ENCODE results near the gene CYB561A3.

The CYB561A3 gene

DNA sequence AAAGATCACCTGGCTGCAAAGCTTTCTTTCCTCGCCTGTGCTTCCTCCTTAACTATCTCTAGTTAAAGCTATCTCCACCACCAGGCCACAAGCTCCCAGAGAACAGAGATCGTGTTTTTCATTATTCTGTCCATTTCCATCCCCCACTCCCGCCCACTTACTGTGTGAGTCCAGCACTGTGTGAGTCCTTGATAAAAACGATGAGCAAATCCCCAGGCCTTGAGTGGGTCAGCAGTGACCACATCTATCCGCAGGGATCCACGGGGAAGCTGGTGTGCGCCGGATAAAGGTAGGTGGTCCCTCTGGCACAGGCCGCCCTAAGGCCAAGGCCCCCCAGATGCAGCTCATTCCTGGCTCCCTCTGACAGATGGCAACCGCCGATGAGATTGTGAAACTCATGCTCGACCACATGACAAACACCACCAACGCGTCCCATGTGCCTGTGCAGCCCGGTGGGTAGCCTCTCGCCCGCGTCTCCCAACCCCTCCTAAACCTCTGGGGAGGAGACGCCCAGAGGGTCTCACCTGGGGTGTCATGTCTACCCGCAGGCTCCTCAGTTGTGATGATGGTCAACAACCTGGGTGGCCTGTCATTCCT is 19.4 kb downstream of the CYB561A3 start:
- no peak for FAIRE-seq

DNA sequence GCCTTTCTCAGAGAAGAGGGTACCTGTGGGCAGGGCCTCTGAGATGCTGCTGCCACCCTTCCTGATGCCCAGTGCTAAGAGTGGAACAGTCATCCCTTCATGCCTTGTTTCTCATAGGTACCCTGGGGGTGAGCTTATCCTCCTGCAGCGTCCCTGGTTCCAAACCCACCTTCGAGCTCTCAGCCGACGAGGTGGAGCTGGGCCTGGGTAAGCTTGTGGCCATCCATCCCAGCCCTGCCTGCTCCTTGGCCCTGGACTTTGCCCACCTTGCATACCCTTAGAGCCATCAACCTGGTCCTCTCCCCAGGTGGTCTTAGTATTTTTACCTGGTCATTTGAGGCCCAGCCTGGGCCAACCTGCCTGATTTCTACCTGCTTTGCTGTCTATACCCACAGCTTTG is 20.0 kb downstream of the CYB561A3 start:
- FAIRE-seq: no peak

DNA sequence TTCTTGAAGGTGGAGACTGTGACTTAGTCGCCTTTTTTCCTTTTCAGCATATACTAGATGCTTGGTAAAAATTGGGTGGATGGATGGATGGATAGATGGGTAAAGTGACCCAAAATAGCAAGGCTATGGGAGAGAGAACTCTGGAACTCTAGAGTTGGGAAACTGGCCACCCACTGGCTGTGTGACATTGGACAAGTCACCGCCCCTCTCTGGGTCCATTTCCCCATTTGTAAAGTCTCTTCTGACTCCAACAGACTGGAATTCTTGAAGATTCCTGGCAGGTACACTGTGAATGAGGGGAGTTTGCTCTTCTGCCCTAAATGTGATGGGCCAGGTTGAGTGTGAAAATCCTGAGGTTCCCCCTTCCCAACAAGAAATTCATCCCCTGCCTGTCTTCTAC is 20.7 kb downstream of the CYB561A3 start:
- no peak for FAIRE-seq

DNA sequence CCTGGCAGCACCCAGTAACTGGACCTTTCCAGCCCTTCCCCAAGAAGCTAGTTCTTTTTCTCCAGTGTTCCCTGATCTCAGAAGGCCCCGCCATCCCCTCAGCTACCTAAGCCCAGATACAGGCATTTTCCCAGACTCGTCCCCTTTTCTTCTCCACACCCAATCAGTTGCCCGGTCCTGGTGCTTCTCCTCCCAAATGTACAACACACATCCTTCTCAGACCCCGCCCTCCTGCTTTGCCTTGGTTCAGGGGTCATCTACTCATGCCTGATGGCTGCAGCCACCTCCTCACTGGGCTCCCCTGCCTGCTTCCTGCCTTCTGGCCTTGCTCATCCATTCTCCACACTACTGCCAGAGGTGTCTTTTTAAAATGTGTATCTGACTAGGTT is 22.2 kb downstream of the CYB561A3 start:
- no peak for FAIRE-seq

DNA sequence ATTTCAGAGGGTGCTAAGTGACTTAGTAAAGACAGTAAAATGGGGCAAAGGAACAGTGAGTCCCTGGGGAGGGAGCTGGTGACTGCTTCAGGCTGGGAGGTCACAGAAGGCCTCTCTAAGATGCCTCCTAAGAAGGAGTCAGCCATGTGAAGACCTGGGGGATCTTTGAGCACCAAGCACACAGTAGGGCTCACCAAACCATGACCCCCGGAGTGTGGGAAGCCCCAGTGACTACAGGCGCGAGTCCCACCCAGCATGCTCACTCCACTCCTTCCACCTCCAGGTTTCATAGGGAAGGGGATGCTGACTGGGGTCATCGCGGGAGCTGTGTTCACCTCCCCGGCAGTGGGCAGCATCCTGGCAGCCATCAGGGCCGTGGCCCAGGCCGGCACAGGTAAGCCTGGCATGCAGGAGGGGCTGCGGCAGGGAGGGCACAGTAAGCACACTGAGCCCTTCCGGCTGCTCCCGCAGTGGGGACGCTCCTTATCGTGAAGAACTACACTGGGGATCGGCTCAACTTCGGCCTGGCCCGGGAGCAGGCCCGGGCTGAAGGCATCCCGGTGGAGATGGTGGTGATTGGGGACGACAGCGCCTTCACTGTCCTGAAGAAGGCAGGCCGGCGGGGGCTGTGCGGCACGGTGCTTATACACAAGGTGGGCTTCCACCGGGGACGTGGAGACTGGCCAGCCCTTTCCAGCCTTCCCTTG is 22.7 kb downstream of the CYB561A3 start:
- no peak for FAIRE-seq

DNA sequence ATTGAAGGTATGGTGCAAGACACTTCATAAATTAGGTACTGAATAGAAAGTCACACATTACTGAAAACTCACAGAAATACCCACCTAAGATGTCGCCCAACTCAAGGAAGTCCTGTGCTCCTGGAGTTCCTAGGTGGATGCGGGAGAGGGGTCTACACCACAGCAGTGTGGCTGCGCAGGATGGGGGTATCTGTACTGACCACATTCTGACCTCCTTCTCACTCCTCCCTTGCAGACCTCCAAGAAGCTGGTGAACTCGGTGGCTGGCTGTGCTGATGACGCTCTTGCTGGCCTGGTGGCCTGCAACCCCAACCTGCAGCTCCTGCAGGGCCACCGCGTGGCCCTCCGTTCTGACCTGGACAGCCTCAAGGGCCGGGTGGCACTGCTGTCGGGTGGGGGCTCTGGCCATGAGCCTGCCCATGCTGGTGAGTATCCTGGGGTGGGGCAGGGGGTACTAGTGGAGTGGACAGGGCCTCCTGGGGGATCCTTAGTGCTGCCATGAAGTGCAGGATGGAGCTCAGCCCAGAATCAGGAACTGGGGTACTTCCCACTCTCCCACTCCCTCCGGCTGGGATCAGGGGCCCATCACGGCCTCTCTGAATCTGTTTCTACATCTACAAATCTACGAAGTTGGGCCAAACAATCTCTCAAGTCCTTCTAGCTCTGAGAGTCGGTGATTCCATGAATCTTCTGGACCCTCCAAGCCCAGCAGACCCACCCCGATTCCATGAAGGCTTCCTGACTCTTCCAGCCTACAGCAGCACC is 23.8 kb downstream of the CYB561A3 start:
- no peak for FAIRE-seq

DNA sequence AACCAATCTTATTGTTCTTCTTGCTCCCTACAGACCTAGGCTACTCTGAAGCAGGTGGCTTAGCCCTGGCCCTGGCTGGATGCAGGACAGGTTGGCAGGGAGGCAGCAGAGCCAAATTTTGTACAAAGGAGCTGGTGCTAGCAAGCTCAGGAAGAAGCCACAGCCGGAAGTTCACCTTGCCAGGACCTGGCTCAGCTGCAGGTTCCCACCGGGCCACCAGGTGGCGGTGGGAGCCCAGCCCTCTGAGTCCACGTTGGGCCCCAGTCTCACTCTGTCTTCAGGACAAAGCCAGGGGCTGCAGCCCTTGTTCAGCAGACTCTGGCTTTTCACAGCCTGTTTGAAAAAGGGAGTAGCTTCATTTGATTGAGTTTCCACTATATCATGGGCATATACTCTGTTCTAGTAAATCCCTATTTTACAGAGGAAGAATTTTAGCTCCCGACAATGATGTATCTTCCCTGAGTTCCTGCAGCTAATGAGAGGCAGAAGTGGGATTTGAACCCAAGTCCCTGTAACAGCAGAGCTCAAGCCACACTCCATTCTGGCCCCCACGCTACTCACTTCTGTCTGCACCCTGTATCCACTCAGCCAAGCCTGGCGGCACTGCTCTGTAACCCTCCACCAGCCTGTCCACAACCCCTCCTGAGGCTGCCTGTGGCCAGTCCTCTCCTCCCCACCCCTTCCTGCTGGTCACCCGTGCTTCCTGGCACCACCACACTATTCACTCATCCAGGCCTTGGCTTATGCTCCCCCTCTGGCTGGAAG is 25.3 kb downstream of the CYB561A3 start:
- FAIRE-seq: no peak

DNA sequence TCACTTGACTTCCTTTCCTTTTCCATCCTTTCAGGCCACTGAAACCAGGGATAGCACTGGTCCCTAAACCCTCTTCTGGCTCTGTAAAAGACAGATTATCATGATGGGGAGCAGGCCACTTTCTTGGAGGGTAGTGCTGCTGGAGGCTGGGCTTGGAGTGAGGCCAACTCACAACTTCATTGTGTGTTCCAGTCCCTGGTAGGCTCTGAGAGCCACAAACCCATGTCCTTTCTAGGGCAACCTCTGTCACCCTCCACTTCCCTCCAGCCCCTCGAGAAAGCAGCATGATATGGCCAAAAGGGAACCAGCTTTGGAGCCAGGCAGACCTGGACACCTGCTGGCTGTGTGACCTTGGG is 26.3 kb downstream of the CYB561A3 start:
- FAIRE-seq: no peak

DNA sequence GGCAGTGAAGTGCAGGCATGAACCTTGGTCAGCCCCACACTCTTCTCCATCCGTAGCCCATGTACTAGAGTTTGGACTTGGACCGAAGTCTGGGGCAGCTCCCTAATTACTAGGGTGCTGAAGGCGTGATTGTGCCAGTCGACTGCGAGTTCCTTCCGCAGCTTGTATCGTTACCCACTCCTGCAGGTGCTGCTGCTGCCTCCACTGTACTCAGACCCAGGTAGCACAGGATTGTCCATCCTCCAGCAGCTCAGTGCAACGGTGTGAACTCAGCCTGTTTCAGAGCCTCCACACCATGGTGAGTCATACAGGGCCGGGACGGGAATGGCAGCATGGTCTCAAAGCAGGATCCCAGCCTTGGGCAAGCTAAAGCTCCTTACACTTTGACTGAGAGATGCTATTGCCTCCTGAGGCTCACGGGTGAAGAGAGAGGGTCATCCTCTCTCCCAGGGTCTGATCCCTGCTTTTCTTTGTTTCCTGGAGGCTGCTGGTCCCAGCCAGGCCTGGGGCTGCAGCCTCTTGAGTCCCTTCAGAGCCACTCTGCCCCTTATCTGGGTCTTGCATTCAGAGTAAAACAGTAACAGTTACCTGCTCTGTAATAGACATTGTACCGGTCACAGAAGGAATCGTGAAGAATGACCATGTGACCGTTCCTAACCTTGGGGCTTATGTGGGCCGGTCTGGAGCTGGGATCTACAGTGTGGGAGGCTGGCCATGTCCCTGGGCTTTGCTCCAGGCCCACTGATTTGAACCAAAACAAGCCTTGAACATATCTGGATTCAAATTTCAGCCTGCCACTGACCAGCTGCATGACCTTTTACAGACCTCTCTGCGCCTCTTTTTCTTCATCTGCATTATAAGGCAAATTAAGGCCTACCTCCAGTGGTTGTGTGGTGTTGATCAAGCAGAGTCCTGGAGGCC is 27.0 kb downstream of the CYB561A3 start:
- FAIRE-seq: no peak

DNA sequence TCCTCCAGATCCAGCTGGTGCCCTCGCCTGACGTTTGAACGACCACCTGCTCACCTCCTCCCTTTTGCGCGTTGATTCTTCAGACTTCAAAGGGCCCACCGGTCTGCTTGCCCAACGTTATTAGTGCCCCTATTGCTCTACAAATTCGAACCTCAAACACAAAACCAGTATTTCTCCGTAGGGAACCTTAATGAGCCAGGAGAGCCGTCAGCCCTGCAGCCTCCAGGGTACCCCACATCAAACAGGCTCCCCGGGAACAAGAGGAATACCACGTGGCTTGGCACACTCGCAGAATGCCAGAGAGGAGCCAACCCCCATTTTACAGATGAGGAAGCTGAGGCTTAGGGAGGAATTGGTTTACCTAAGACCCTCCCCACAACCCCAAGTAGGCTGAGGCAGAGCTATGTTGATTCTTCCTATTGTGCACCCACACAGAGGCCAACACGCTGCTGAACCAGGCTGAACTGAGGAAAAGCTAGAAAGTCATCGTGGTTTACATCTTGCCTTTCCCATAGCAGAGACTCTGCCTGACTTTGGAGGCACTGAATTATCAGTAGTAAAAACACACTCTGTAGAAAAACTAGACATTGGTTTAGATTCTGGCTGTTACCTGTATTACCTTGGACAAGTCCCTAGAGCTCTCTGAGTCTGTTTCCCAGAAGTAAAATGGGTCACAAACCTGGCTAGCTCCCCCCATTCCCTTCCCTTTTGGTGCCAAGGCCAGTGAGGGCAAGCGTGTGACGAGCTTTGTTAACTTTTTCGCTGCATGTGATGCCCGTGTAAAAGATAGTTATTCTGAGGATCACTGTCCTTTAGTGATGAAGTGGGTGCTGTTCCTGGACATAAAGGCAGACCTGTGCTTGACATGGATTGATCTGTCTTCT is 27.9 kb downstream of the CYB561A3 start:
- no peak for FAIRE-seq

DNA sequence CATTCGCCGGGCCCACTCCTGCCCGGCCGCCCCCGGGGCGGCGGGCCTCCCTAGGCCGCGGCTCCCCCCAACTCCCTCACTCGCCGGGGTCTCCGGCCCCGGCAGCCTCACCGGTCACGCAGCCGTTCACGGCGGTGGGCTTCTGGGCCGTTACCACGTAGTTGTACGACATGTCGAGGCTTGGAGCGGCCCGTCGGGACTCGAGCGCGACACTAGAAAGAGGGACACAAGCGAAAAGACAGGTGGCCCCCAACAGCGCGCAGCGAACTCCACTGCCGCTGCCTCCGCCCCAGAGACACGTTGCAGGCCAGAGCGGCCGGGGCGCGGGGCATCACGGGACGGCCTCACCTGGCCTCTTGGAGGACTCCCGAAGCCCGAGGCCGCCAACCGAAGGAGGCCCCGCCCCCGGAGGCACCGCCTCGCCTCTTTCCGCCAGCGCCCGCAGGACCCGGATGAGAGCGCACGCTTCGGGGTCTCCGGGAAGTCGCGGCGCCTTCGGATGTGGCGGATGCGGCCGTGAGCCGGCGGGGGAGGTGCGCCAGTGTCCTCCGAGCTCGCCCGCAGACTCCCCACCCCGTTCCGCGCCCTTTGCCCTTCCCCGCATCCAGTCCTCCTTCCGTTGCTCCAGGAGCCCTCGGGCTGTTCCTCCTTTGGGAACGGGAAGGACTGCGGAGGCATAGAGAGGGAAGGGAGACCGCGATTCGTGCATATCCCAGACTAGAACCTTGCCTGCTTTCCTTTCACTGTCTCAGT is 28.7 kb downstream of the CYB561A3 start, which contains the start of the genes DDB1 and TKFC:
TSS of gene DDB1 (minus strand) at position 309 of the 753 bp plus-strand sequence. CDS start at position 172, 137 bp downstream.
TSS of gene TKFC (plus strand) at position 432 of the 753 bp plus-strand sequence. CDS start 1,501 bp downstream, outside the sequence.
- FAIRE-seq: no peak

DNA sequence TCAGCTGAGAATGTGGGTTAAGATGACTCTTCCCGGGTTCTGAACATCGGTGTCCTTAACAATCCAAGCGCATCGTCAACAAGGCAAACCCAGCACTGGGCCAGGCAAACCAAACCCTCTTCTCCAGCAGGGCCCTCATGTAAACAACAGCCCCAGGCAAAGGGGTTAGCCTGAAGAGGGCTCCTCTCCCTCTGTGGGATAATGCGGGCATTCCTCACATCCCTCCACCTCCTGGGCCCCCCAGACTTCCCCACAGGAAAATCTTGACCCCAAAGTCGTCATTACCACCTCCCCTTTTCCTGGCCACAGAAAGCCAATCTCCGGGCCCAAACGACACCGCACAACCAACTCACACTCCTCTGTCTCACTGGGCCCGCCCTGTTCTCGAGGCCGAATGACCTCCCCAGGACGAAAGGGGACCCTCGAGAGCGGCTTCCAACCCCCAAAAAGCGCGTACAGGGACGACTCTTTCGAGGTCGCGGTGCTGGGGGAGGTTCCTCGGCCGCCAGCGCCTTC is 29.3 kb downstream of the CYB561A3 start:
- no peak for FAIRE-seq

DNA sequence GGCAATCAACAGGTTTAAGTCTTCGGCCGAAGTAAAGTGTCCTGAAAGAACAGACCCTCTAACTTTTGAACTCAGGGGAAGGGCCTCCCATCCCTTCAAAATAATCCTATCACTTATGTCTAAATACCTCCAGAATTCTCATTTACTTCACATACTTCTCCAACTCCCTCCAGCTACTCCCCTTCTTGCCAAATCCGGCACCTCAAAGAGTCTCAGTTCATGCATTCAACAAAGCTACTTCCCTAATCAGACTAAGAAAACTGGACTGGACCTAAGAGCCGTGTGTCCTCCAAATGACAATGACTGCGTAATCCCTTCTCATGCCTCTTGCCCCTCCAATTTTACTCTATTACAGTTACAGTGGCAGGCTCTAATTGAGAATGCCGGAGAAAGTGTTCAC is 30.0 kb downstream of the CYB561A3 start:
- FAIRE-seq: no peak

DNA sequence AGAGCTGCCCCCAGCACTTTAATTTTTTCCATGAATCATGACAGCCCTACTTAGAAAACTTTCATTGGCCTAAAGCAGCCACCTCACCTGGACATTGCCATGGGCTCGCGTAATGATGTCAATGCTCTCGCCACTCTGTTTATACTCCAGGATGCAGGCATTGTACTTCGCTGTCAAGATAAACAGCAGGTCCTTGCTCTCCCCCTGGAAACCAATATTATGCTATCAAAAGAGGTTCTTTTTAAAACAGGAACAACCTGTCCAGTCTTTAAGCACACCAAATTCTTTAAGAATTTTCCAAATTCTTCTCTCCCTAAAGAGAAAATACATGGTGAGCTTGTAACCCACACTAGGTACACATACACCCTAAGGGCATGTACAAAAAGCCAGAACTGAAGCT is 31.8 kb downstream of the CYB561A3 start:
- FAIRE-seq: no peak

DNA sequence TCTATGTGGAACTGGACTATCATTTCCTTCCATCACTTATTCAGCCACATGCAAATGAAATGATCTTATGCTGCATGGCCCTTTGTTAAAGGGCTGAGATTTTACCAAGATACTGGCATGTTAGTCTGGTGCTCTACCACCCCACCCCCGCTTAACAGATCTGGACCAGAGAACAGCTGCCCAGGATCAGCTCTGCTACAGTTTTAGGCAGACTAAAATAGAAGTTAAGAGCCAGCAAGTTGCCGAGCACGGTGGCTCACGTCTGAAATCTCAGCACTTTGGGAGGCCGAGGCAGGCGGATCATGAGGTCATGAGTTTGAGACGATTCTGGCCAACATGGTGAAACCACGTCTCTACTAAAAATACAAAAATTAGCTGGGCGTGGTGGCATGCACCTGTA is 33.3 kb downstream of the CYB561A3 start:
- FAIRE-seq: no peak

DNA sequence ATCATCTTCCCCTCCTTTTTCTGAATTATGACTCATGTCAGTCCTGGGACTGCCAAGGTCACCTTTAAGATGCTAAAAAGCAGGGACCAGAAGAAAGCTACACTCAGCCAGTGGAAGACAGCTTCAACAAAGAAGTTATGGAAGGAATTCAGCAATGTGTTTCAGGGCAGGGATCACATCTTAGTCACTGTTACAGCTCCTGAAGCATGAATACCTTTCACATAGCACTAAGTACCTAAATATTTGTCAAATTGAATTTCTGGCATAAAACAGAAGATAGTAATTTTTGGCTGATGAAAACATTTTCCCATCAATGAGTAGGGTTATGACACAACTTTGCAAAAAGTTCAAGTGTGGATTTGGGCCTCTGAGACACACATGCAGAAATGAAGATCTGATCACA is 34.0 kb downstream of the CYB561A3 start:
- no peak for FAIRE-seq

DNA sequence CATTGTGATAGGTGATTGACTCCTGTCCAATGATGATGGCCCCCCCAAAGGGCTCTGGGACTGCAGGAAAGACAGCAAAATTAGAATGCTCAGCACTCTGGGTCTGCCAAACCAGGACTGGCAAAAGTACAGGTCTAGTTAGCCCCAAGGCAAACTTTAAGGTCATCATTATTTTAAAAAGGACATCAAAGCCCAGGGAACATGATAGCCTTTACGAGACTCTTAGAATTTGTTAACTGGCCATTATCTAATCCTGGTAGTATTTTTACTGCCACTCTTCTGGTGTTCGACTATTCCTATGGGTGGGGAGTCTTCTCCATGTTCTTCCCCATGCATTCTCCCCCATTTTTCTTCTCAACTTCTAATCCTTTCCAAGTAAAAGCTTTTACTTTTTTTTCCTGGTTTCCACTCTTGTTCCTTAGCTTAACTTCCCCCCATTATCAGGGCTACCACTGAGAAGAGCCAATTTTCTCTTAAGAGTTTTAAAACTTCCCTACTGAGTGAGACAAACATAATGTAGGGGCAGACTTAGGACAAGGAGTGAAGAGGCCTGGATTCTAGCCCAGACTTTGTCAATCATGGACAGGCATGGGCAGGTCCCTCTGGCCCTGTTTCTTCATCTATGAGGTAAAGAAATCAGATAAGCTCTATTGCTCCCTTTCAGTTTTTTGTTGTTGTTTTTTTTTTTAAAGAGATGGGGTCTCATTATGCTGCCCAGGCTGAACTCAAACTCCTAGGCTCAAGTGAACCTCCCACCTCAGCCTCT is 35.9 kb downstream of the CYB561A3 start:
- no peak for FAIRE-seq

DNA sequence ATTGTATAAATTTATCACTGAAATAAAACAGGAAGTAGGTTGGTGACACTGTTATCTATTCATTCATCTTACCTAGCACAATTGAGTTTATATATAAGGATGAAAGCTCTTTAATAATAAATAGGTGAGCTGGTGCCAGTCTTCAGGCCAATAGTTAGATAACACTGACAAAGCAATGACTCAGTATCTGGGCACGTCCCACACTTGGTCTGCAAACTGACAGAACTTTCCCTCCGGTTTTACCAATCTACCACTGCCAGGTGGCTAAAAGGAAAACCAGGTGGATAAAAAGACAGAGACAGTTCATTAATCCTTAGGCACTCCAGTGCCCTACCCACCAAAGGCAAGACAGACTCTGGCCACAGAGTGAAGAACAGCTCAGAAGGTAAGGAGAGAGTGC is 46.4 kb downstream of the CYB561A3 start:
- FAIRE-seq: no peak

DNA sequence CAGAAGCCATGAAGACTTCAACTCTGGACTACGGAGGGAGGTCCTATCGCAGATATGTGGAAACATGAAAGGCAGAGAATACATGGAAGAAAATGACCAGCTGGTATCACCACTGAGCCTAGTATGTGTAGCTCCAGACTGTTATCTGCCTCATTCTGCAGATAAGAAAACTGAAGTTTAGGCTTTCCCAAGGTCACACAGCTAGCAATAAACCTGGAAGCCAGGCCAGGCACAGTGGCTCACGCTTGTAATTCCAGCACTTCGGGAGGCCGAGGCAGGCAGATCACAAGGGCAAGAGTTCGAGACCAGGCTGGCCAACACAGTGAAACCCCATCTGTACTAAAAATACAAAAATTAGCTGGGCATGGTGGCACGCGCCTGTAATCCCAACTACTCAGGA is 50.9 kb downstream of the CYB561A3 start:
- no peak for FAIRE-seq
